Neural cell (in vitro differentiated cells): ENCODE results near the gene CCDC148.

Experiments
- EZH2 ChIP-seq: fragments of 200-600, 300-800 bp; shearing (Covaris generic), sonication (generic); IDR thresholded peaks from 2 replicates; pipeline ENCODE4 v1.6.1; 2014; ENCODE audit warnings: antibody characterized with exemption, low read length, borderline replicate concordance, mild to moderate bottlenecking; ENCODE audit not compliant: insufficient read depth, poor library complexity, severe bottlenecking
- TF ChIP-seq, protein P1 (sequence below): fragments of 450-650 bp; IDR thresholded peaks from 2 replicates; pipeline ENCODE4 v1.5.1; 2014; ENCODE audit warnings: antibody characterized with exemption, mild to moderate bottlenecking, moderate library complexity; ENCODE audit not compliant: poor library complexity, severe bottlenecking

DNA sequence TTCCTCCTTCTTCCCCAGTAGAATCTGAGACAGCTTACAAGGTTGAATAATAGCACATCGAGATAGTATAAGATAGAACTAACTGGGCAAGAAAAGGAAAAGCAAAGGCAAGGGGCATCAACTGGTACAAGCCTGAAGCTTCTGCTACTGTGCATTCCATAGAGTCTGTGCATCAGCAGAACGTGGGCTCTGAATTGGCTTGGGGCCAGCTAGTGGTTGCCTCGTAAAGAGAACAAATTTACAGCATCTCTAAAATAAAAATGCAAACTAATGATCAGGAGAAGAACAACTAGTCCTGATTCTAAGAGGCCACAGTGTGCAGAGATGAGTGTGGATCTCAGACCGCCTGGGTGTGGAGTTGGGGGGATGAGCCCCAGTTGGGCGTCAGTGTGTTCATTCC is 318.3 kb downstream of the CCDC148 start:
- TF ChIP-seq, protein P1, sequence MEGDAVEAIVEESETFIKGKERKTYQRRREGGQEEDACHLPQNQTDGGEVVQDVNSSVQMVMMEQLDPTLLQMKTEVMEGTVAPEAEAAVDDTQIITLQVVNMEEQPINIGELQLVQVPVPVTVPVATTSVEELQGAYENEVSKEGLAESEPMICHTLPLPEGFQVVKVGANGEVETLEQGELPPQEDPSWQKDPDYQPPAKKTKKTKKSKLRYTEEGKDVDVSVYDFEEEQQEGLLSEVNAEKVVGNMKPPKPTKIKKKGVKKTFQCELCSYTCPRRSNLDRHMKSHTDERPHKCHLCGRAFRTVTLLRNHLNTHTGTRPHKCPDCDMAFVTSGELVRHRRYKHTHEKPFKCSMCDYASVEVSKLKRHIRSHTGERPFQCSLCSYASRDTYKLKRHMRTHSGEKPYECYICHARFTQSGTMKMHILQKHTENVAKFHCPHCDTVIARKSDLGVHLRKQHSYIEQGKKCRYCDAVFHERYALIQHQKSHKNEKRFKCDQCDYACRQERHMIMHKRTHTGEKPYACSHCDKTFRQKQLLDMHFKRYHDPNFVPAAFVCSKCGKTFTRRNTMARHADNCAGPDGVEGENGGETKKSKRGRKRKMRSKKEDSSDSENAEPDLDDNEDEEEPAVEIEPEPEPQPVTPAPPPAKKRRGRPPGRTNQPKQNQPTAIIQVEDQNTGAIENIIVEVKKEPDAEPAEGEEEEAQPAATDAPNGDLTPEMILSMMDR = no peak
- no peak for TF ChIP-seq EZH2
